Astrocyte (in vitro differentiated cells and primary cell): ENCODE data around the gene ABI1. TPM values are rescaled to one million over a fixed set of nuclear protein-coding genes. Genes with fewer than 3 reads are reported as not detected.

ENCODE experiments used
- DNase-seq: peaks from one replicate; pipeline ENCODE4 v3.0.0-alpha.2; 2010; ENCODE audit warnings: low read depth
- FAIRE-seq: peaks from 2 replicates; lab custom pipeline; 2011; peaks lifted over from hg19 to GRCh38; lab: Jason Lieb, UNC
- H2AFZ ChIP-seq: 2 replicates; pipeline ENCODE4 v1.6.0; 2012; ENCODE audit warnings: low read depth, low read length, inconsistent platforms
- H3K27ac ChIP-seq: 2 replicates; pipeline ENCODE4 v1.5.1; 2011; ENCODE audit warnings: low read depth, low read length, inconsistent platforms
- H3K27me3 ChIP-seq: 2 replicates; pipeline ENCODE4 v1.6.0; 2011; ENCODE audit warnings: low read length, inconsistent platforms; ENCODE audit not compliant: insufficient read depth
- H3K36me3 ChIP-seq: 2 replicates; pipeline ENCODE4 v1.5.1; 2011; ENCODE audit warnings: low read length, inconsistent platforms; ENCODE audit not compliant: insufficient read depth
- H3K4me1 ChIP-seq: 2 replicates; pipeline ENCODE4 v1.5.1; 2011; ENCODE audit warnings: low read length, inconsistent platforms; ENCODE audit not compliant: insufficient read depth
- H3K4me2 ChIP-seq: 2 replicates; pipeline ENCODE4 v1.6.0; 2012; ENCODE audit warnings: low read length, inconsistent platforms
- H3K4me3 ChIP-seq: 2 replicates; pipeline ENCODE4 v1.5.1; 2011; ENCODE audit warnings: low read depth, mild to moderate bottlenecking, low read length, inconsistent platforms; ENCODE audit not compliant: insufficient read depth
- H3K79me2 ChIP-seq: 2 replicates; pipeline ENCODE4 v1.6.0; 2012; ENCODE audit warnings: mild to moderate bottlenecking, low read length, inconsistent platforms; ENCODE audit not compliant: insufficient read depth
- H3K9ac ChIP-seq: 2 replicates; pipeline ENCODE4 v1.6.0; 2012; ENCODE audit warnings: mild to moderate bottlenecking, low read length, inconsistent platforms
- H3K9me3 ChIP-seq: 2 replicates; pipeline ENCODE4 v1.5.1; 2012; ENCODE audit warnings: low read depth, mild to moderate bottlenecking, low read length, inconsistent platforms; ENCODE audit not compliant: insufficient read depth
- H4K20me1 ChIP-seq: 2 replicates; pipeline ENCODE4 v1.6.0; 2012; ENCODE audit warnings: low read length, inconsistent platforms; ENCODE audit not compliant: insufficient read depth
- H3K27ac Mint-ChIP-seq: one replicate; pipeline ENCODE4 v1.8.0; 2021; ENCODE audit warnings: mild to moderate bottlenecking, mixed read lengths; ENCODE audit not compliant: unreplicated experiment
- H3K27me3 Mint-ChIP-seq: one replicate; pipeline ENCODE4 v1.8.0; 2021; ENCODE audit warnings: low read depth, mixed read lengths; ENCODE audit not compliant: unreplicated experiment
- H3K36me3 Mint-ChIP-seq: one replicate; pipeline ENCODE4 v1.8.0; 2021; ENCODE audit warnings: low read depth, mixed read lengths; ENCODE audit not compliant: unreplicated experiment
- H3K4me1 Mint-ChIP-seq: one replicate; pipeline ENCODE4 v1.8.0; 2021; ENCODE audit warnings: low read depth, mixed read lengths; ENCODE audit not compliant: unreplicated experiment
- H3K4me3 Mint-ChIP-seq: one replicate; pipeline ENCODE4 v1.8.0; 2021; ENCODE audit warnings: mild to moderate bottlenecking, moderate library complexity, mixed read lengths; ENCODE audit not compliant: unreplicated experiment
- H3K9me3 Mint-ChIP-seq: one replicate; pipeline ENCODE4 v1.8.0; 2021; ENCODE audit warnings: mild to moderate bottlenecking, mixed read lengths; ENCODE audit not compliant: unreplicated experiment
- EZH2 ChIP-seq: IDR thresholded peaks from 2 replicates; pipeline ENCODE4 v1.6.1; 2012; ENCODE audit warnings: mild to moderate bottlenecking, low read length, inconsistent platforms; ENCODE audit not compliant: insufficient read depth
- total RNA-seq: library from RNA; stranded (reverse); gene quantifications from 2 replicates; pipeline ENCODE4 v1.2.1, GENCODE V29; 2021
- TF ChIP-seq, protein P1 (sequence below): IDR thresholded peaks from 2 replicates; pipeline ENCODE4 v1.5.1; 2011; ENCODE audit warnings: low read depth, mild to moderate bottlenecking, inconsistent platforms, low read length, moderate library complexity; ENCODE audit not compliant: insufficient read depth

The ABI1 gene
- total RNA-seq, 1 donor from 2014 or later: 65.1 TPM

DNA sequence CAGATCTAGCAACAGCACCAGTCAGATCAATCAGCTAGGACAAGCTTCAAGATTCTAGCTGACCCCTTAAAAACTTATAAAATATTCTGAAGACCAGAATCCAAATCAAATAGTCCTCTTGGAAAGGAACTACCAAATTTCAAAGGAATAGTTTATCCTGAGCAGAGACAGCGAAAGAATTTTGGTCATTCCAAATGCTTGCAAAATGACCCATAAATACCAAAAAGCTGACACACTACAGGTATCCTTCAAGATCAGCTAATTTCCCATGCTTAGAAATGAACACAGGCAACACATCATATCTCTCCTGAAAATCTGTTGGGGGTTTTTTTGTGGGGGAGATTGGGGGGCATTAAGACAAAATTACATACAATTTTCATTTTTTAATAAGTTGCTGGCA, 84.5 kb downstream of the ABI1 start:
- Histone ChIP-seq H2AFZ (no peak overlapping the region), H3K4me3 (no peak overlapping the region), H3K4me1 (peaks cover 12% of the 10 kb centered on the region), H3K9me3 (no peaks in the 10 kb centered on the region), H3K79me2 (peaks cover 94% of the 10 kb centered on the region), H3K27ac (peak overlapping the region; percentile 28), H3K27me3 (no peaks in the 10 kb centered on the region), H3K4me2 (no peak overlapping the region), H4K20me1 (peaks cover 44% of the 10 kb centered on the region), H3K36me3 (no peaks in the 10 kb centered on the region), H3K9ac (peak overlapping the region; percentile 0)
- TF ChIP-seq EZH2: no peak
- TF ChIP-seq, protein P1, sequence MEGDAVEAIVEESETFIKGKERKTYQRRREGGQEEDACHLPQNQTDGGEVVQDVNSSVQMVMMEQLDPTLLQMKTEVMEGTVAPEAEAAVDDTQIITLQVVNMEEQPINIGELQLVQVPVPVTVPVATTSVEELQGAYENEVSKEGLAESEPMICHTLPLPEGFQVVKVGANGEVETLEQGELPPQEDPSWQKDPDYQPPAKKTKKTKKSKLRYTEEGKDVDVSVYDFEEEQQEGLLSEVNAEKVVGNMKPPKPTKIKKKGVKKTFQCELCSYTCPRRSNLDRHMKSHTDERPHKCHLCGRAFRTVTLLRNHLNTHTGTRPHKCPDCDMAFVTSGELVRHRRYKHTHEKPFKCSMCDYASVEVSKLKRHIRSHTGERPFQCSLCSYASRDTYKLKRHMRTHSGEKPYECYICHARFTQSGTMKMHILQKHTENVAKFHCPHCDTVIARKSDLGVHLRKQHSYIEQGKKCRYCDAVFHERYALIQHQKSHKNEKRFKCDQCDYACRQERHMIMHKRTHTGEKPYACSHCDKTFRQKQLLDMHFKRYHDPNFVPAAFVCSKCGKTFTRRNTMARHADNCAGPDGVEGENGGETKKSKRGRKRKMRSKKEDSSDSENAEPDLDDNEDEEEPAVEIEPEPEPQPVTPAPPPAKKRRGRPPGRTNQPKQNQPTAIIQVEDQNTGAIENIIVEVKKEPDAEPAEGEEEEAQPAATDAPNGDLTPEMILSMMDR: no peak
- Mint-ChIP-seq H3K27me3 (no peaks in the 10 kb centered on the region), H3K36me3 (peaks cover 2% of the 10 kb centered on the region), H3K27ac (no peak overlapping the region), H3K4me3 (no peak overlapping the region), H3K9me3 (no peaks in the 10 kb centered on the region), H3K4me1 (peaks cover 36% of the 10 kb centered on the region)
- FAIRE-seq: no peak
- DNase-seq: peak; percentile 35

- Histone ChIP-seq H3K9ac (no peak overlapping the region), H2AFZ (no peak overlapping the region), H3K27ac (no peak overlapping the region), H4K20me1 (peaks cover 23% of the 10 kb centered on the region), H3K4me2 (no peak overlapping the region), H3K79me2 (peaks cover 90% of the 10 kb centered on the region), H3K4me1 (peaks cover 3% of the 10 kb centered on the region), H3K4me3 (no peak overlapping the region), H3K36me3 (no peaks in the 10 kb centered on the region), H3K27me3 (no peaks in the 10 kb centered on the region), H3K9me3 (no peaks in the 10 kb centered on the region)
- no peak overlapping the region for H3K27ac Mint-ChIP-seq
- TF ChIP-seq, protein P1: no peak
- FAIRE-seq (peak; percentile 76), DNase-seq (peak; percentile 36)
- peaks cover 18% of the 10 kb centered on the region for H3K4me1 Mint-ChIP-seq
- H3K36me3 Mint-ChIP-seq: no peaks in the 10 kb centered on the region
- H3K9me3 Mint-ChIP-seq: no peaks in the 10 kb centered on the region
- H3K27me3 Mint-ChIP-seq: no peaks in the 10 kb centered on the region
- no peak overlapping the region for H3K4me3 Mint-ChIP-seq
These were observed 87.1 kb downstream of the ABI1 start for GRCh38 chr10:26773633-26774032.

- Histone ChIP-seq H3K79me2 (peaks cover 57% of the 10 kb centered on the region), H3K9ac (no peak overlapping the region), H3K27me3 (no peaks in the 10 kb centered on the region), H4K20me1 (peaks cover 14% of the 10 kb centered on the region), H3K4me3 (no peak overlapping the region), H2AFZ (no peak overlapping the region), H3K4me1 (no peaks in the 10 kb centered on the region), H3K27ac (no peak overlapping the region), H3K36me3 (no peaks in the 10 kb centered on the region), H3K4me2 (no peak overlapping the region), H3K9me3 (no peaks in the 10 kb centered on the region)
- Mint-ChIP-seq H3K27me3 (no peaks in the 10 kb centered on the region), H3K27ac (no peak overlapping the region), H3K4me1 (peaks cover 8% of the 10 kb centered on the region), H3K4me3 (no peak overlapping the region), H3K36me3 (peaks cover 7% of the 10 kb centered on the region), H3K9me3 (no peaks in the 10 kb centered on the region)
- no peak for FAIRE-seq
- no peak for DNase-seq
- no peak for TF ChIP-seq EZH2
- TF ChIP-seq, protein P1: no peak
These were observed 90.7 kb downstream of the ABI1 start for GRCh38 chr10:26770069-26770468.
